Measurements from ENCODE around the gene ADH7. TPM values are rescaled to one million over a fixed set of nuclear protein-coding genes. Genes with fewer than 3 reads are reported as not detected.

Gene ADH7
- total and polyA plus RNA-seq, 2 of the 4 experiments (the other 2 are of a cell fraction), result not detected

GRCh38 chr4:99457676-99458075 is 22.5 kb upstream of the ADH7 start:
- no peak overlapping the region for H2BK20ac ChIP-seq (ENCODE audit: low read depth, low read length)

More at GRCh38 chr4:99457676-99458075, 22.5 kb upstream of the ADH7 start:
- Histone ChIP-seq H3K4me1 (ENCODE audit: control insufficient read depth, insufficient read depth, low read length) (no peaks in the 10 kb centered on the region), H4K5ac (ENCODE audit: low read depth, low read length) (no peak overlapping the region), H3K9me1 (ENCODE audit: insufficient read depth, low read length) (no peaks in the 10 kb centered on the region), H4K20me1 (ENCODE audit: insufficient read depth, low read length) (no peaks in the 10 kb centered on the region), H2BK15ac (ENCODE audit: low read depth, low read length) (no peak overlapping the region), H3K4ac (ENCODE audit: low read depth, low read length) (no peak overlapping the region), H3K4me2 (ENCODE audit: low read depth, low read length) (no peak overlapping the region), H4K91ac (ENCODE audit: insufficient read depth, low read depth, low read length) (no peak overlapping the region), H3K56ac (ENCODE audit: extremely low read depth, insufficient read depth, low read length) (no peak overlapping the region), H3K27ac (ENCODE audit: insufficient read depth, low read length) (no peak overlapping the region), H3K23ac (ENCODE audit: low read depth, low read length) (no peak overlapping the region), H2AK5ac (ENCODE audit: low read depth, low read length) (no peak overlapping the region), H3K36me3 (ENCODE audit: control insufficient read depth, insufficient read depth, low read length) (no peaks in the 10 kb centered on the region), H3K14ac (replicated peaks; ENCODE audit: low read depth, low read length) (no peak overlapping the region), H3K4me3 (ENCODE audit: insufficient read depth, low read depth, low read length) (no peak overlapping the region), H2AK9ac (replicated peaks; ENCODE audit: low read depth, low read length, poor library complexity) (no peak overlapping the region), H2BK120ac (ENCODE audit: low read depth, low read length) (no peak overlapping the region), H3K79me1 (ENCODE audit: low read depth in 1 of 2, low read length in 2 of 2) (no peaks in the 10 kb centered on the region), H3K9me3 (ENCODE audit: control insufficient read depth, insufficient read depth, low read length) (peaks cover 4% of the 10 kb centered on the region), H2BK5ac (ENCODE audit: low read depth, low read length, poor library complexity, severe bottlenecking) (no peak overlapping the region), H3K27me3 (ENCODE audit: control insufficient read depth, insufficient read depth, low read length) (peaks cover 3% of the 10 kb centered on the region; the same call in 1 of the 2 replicates), H2AFZ (replicated peaks; ENCODE audit: low read length, poor library complexity) (no peak overlapping the region), H3K18ac (ENCODE audit: low read depth, low read length) (no peak overlapping the region), H3K9ac (ENCODE audit: low read depth, low read length) (no peak overlapping the region), H4K8ac (ENCODE audit: low read depth in 2 of 2, low read length in 2 of 2) (no peak overlapping the region)
- no TSS peak for BruUV-seq (replicated peaks)
- TF ChIP-seq USF2 (IDR thresholded peaks at IDR 0.05; ENCODE audit: low read depth, low read length), result no peak
- no peak for TF ChIP-seq NFE2L2 (IDR thresholded peaks at IDR 0.05; ENCODE audit: low read depth, low read length)
- no peak for TF ChIP-seq MXI1 (IDR thresholded peaks at IDR 0.05; ENCODE audit: borderline replicate concordance, low read depth, low read length)
- no peak for TF ChIP-seq MAFK (IDR thresholded peaks at IDR 0.05; ENCODE audit: low read depth, low read length)
- TF ChIP-seq FOS (IDR thresholded peaks at IDR 0.05; ENCODE audit: low read depth, low read length), result no peak
- no peak for TF ChIP-seq RFX5 (IDR thresholded peaks at IDR 0.05; ENCODE audit: low read depth, low read length)
- TF ChIP-seq SMC3 (IDR thresholded peaks at IDR 0.05; ENCODE audit: low read depth, low read length), result no peak
- no peak for TF ChIP-seq MAZ (IDR thresholded peaks at IDR 0.05; ENCODE audit: borderline replicate concordance, low read depth, low read length)
- no peak for TF ChIP-seq RAD21 (IDR thresholded peaks at IDR 0.05; ENCODE audit: low read length)
- no peak for TF ChIP-seq CTCF (conservative IDR thresholded peaks at IDR 0.05; ENCODE audit: low read depth, low read length)
- no peak for TF ChIP-seq RCOR1 (IDR thresholded peaks at IDR 0.05; ENCODE audit: insufficient replicate concordance, low read length)
- no peak for DNase-seq
- ChIA-PET POLR2A (ENCODE audit: unreplicated experiment) (no interaction called here), CTCF (interaction anchor here (1.4 kb wide), 1 partner anchor 256 kb away, joined by 4 read pairs; no protein-coding TSS in a partner anchor)
- in situ Hi-C loops (cut with MboI; ENCODE audit: low sequenced_read_pairs) (no loop called here), intact Hi-C loops (cut with micrococcal nuclease) (loop anchor here (1.0 kb wide), 1 partner anchor 52 kb away; no protein-coding TSS in a partner anchor), dilution Hi-C loops (cut with HindIII; ENCODE audit: low sequenced_read_pairs, unreplicated experiment) (no loop called here)
- no peak for ATAC-seq (ENCODE audit: low read depth)
